HG03571 (cell line): Measurements from ENCODE around the gene ASCC1.
"Not testable (repeated sequence)": the region's sequence is repeated elsewhere in the genome, so short reads cannot be mapped to it uniquely, and the experiment has no call there.

ENCODE experiments used
- ATAC-seq: cut with Tn5 transposase; IDR thresholded peaks from one replicate; pipeline ENCODE4 v1.9.1; 2021; ENCODE audit not compliant: unreplicated experiment

Gene ASCC1

GRCh38 chr10:72133517-72133916 is 82.6 kb downstream of the ASCC1 start:
- peak; percentile 83 for ATAC-seq

GRCh38 chr10:72132854-72133253 is 83.2 kb downstream of the ASCC1 start:
- ATAC-seq: no peak

- ATAC-seq: no peak
These were observed 88.5 kb downstream of the ASCC1 start for GRCh38 chr10:72127571-72127970.

GRCh38 chr10:72126872-72127232 is 89.2 kb downstream of the ASCC1 start:
- ATAC-seq: no peak

- no peak for ATAC-seq
These were observed 89.7 kb downstream of the ASCC1 start for GRCh38 chr10:72126184-72126871.

GRCh38 chr10:72124989-72125388 is 91.1 kb downstream of the ASCC1 start:
- ATAC-seq: no peak

- no peak for ATAC-seq
These were observed 91.7 kb downstream of the ASCC1 start for GRCh38 chr10:72124381-72124780.

GRCh38 chr10:72123616-72124015 is 92.5 kb downstream of the ASCC1 start:
- ATAC-seq: no peak

- no peak for ATAC-seq
These were observed 93.9 kb downstream of the ASCC1 start for GRCh38 chr10:72122221-72122620.

- ATAC-seq: no peak
These were observed 94.7 kb downstream of the ASCC1 start for GRCh38 chr10:72121389-72121788.

- no peak for ATAC-seq
These were observed 99.7 kb downstream of the ASCC1 start for GRCh38 chr10:72116372-72116771.

- no peak for ATAC-seq
These were observed 101.2 kb downstream of the ASCC1 start for GRCh38 chr10:72114706-72115450.

- ATAC-seq: no peak
These were observed 105.2 kb downstream of the ASCC1 start for GRCh38 chr10:72110673-72111401.

GRCh38 chr10:72109636-72110157 is 106.4 kb downstream of the ASCC1 start:
- ATAC-seq: no peak

- ATAC-seq: no peak
These were observed 107.0 kb downstream of the ASCC1 start for GRCh38 chr10:72108830-72109635.

- ATAC-seq: not testable (repeated sequence)
These were observed 108.1 kb downstream of the ASCC1 start for GRCh38 chr10:72108004-72108370.

- ATAC-seq: no peak
These were observed 108.6 kb downstream of the ASCC1 start for GRCh38 chr10:72107325-72108003.

- ATAC-seq: no peak
These were observed 109.2 kb downstream of the ASCC1 start for GRCh38 chr10:72106896-72107295.

GRCh38 chr10:72106154-72106849 is 109.8 kb downstream of the ASCC1 start:
- ATAC-seq: no peak

GRCh38 chr10:72105710-72106109 is 110.4 kb downstream of the ASCC1 start:
- no peak for ATAC-seq
